Ovary (tissue), 9 donors: ENCODE measurements around the gene STX16. TPM values are rescaled to one million over a fixed set of nuclear protein-coding genes. Genes with fewer than 3 reads are reported as not detected.
A peak's percentile ranks its signal among the peaks of the same experiment; 100 is the strongest.

Experiments
- DNase-seq, 5 donors: peaks; one replicate each; pipeline ENCODE4 v3.0.0-alpha.2; 2019 to 2020
- H3K27ac ChIP-seq, 2 donors: fragments of 200-600 bp; one replicate each; pipeline versions ENCODE4 v1.5.1 to v1.8.0; 2019 to 2022
- H3K27me3 ChIP-seq: fragments of 200-600 bp; one replicate; pipeline ENCODE4 v1.8.0; 2022
- H3K36me3 ChIP-seq: fragments of 200-600 bp; sonication (generic); one replicate; pipeline ENCODE4 v1.5.1; 2019
- H3K4me1 ChIP-seq: one replicate; pipeline ENCODE4 v1.8.1; 2013; ENCODE audit warnings: mild to moderate bottlenecking, moderate library complexity; ENCODE audit not compliant: insufficient read depth
- H3K4me3 ChIP-seq: fragments of 200-600 bp; sonication (generic); one replicate; pipeline ENCODE4 v1.5.1; 2017
- H3K9me3 ChIP-seq, 2 donors: fragments of 200-600 bp in 1 of 2; sonication (generic) in 1 of 2; one replicate each; pipeline versions ENCODE4 v1.5.1 to v1.8.1; 2013 to 2019; ENCODE audit warnings: mild to moderate bottlenecking in 1 of 2, moderate library complexity in 1 of 2
- CTCF ChIP-seq, 3 donors: fragments of 450-650 bp in 2 of 3; fragments of 200-600 bp in 1 of 3; IDR thresholded peaks; one replicate each; pipeline versions ENCODE4 v1.5.1 to v1.8.0; 2016 to 2022; ENCODE audit warnings: antibody characterized with exemption in 3 of 3, mild to moderate bottlenecking in 1 of 3
- EP300 ChIP-seq: sonication (generic); formaldehyde crosslinking; IDR thresholded peaks from one replicate; pipeline ENCODE4 v1.6.1; 2017; ENCODE audit warnings: antibody characterized with exemption
- POLR2A ChIP-seq: fragments of 450-650 bp; IDR thresholded peaks from one replicate; pipeline ENCODE4 v1.6.1; 2017; ENCODE audit warnings: antibody characterized with exemption, mild to moderate bottlenecking, moderate library complexity
- WGBS, 3 donors: extraction: QIAGEN DNeasy Blood & Tissue Kit in 1 of 3; methylation state at CpG; one replicate each; pipeline versions ENCODE4 v1.1.5 to v1.1.7; 2013 to 2017; 5-methylcytosine and 5-hydroxymethylcytosine counted together
- intact Hi-C, 4 donors: fragments of 100-400 bp; cut with DNase I; formaldehyde crosslinking; loops; one replicate each; pipeline versions ENCODE4 v1.11.0 to v1.15.1; 2022 to 2023
- polyA plus RNA-seq, 2 donors: library from polyadenylated mRNA; stranded (reverse); fragments of 200-250 nt in 1 of 2; fragments of 350-450 nt in 1 of 2; fragmentation: Illumina TruSeq in 1 of 2; extraction: RNeasy Lipid Tissue Mini Kit (QIAGEN cat#74804) in 1 of 2; gene quantifications; one replicate each; pipeline ENCODE4 v1.2.3, GENCODE V29; 2013 to 2014
- total RNA-seq, 7 donors: library from RNA; depleted of rRNA in 2 of 7; stranded (reverse); fragments of >200 nt in 2 of 7; fragmentation: NEBNext Ultra II Directional in 3 of 7; extraction: Animal tissue kit (Norgen Biotek cat#: 25700) in 3 of 7; gene quantifications; one replicate each; pipeline versions ENCODE4 v1.1.0 to v1.2.4, GENCODE V29; 2016 to 2023
- donor health status: DM: no; HTN: no; CAD: no; lungs with moderate emphysema.
- donor health status: DM: no; HTN: no; CAD: no.
- donor health status: Bipolar disorder and iron deficiency.
- donor health status: DM: yes; HTN: yes; CAD: no.
- donor health status: DM: no; HTN: no; CAD: no.
- donor health status: DM: yes; HTN: yes; CAD: no.

STX16 gene
- total and polyA plus RNA-seq, 9 donors, result 31.9 to 55.8 (median 46.5) TPM

- H3K9me3 ChIP-seq, result no peaks in the 10 kb centered on the region
- no peaks in the 10 kb centered on the region for H3K27me3 ChIP-seq
- 63 to 82% (median 73%) methylated on average over 26 to 27 of the region's 27 CpGs for WGBS, 3 donors
- H3K36me3 ChIP-seq, result no peaks in the 10 kb centered on the region
- intact Hi-C loops, result no loop called here
- H3K4me3 ChIP-seq, result no peak overlapping the region
- peak in 2 of 5 donors; percentile 15 to 36 for DNase-seq
- H3K4me1 ChIP-seq, result peaks cover 6% of the 10 kb centered on the region
- TF ChIP-seq EP300 (no peak), POLR2A (no peak), CTCF (IDR thresholded peaks at IDR 0.05) (no peak)
- peak overlapping the region in 1 of 2 donors; percentile 11 for H3K27ac ChIP-seq
Measured at GRCh38 chr20:58698741-58699622, 47.9 kb downstream of the STX16 start.

GRCh38 chr20:58699623-58700107, 48.6 kb downstream of the STX16 start:
- no peaks in the 10 kb centered on the region for H3K36me3 ChIP-seq
- no peaks in the 10 kb centered on the region for H3K9me3 ChIP-seq
- 88 to 90% (median 88%) methylated on average over 9 of the region's 9 CpGs for WGBS, 3 donors
- no peaks in the 10 kb centered on the region for H3K27me3 ChIP-seq
- peak in 2 of 5 donors; percentile 9 to 32 for DNase-seq
- intact Hi-C loops, result no loop called here
- no peak overlapping the region for H3K27ac ChIP-seq
- no peak overlapping the region for H3K4me3 ChIP-seq
- peaks cover 1% of the 10 kb centered on the region for H3K4me1 ChIP-seq
- no peak for TF ChIP-seq EP300
- TF ChIP-seq POLR2A, result no peak
- no peak for TF ChIP-seq CTCF (IDR thresholded peaks at IDR 0.05)

GRCh38 chr20:58700121-58700821, 49.2 kb downstream of the STX16 start:
- Histone ChIP-seq H3K36me3 (no peaks in the 10 kb centered on the region), H3K9me3 (no peaks in the 10 kb centered on the region), H3K4me1 (no peaks in the 10 kb centered on the region), H3K27ac (no peak overlapping the region), H3K27me3 (no peaks in the 10 kb centered on the region), H3K4me3 (no peak overlapping the region)
- 72 to 79% (median 78%) methylated on average over 11 of the region's 11 CpGs for WGBS, 3 donors
- peak in 2 of 5 donors; percentile 9 to 22 for DNase-seq
- intact Hi-C loops, result no loop called here
- TF ChIP-seq POLR2A (no peak), EP300 (no peak), CTCF (IDR thresholded peaks at IDR 0.05) (no peak)

- WGBS, 3 donors, result 65 to 79% (median 66%) methylated on average over 11 of the region's 11 CpGs
- intact Hi-C loops, result no loop called here
- H3K4me1 ChIP-seq, result no peaks in the 10 kb centered on the region
- H3K4me3 ChIP-seq, result no peak overlapping the region
- no peaks in the 10 kb centered on the region for H3K9me3 ChIP-seq
- no peaks in the 10 kb centered on the region for H3K36me3 ChIP-seq
- no peak overlapping the region for H3K27ac ChIP-seq
- H3K27me3 ChIP-seq, result no peaks in the 10 kb centered on the region
- TF ChIP-seq CTCF (IDR thresholded peaks at IDR 0.05), result no peak
- TF ChIP-seq EP300, result no peak
- no peak for TF ChIP-seq POLR2A
- peak in 2 of 5 donors; percentile 14 to 44 for DNase-seq
Measured at GRCh38 chr20:58700823-58701222, 49.7 kb downstream of the STX16 start.
